ENCODE results near the gene TEX19. TPM values are rescaled to one million over a fixed set of nuclear protein-coding genes. Genes with fewer than 3 reads are reported as not detected.
A peak's percentile ranks its signal among the peaks of the same experiment; 100 is the strongest.
"Not testable (repeated sequence)": the region's sequence is repeated elsewhere in the genome, so short reads cannot be mapped to it uniquely, and the experiment has no call there.

The TEX19 gene
- total RNA-seq, 2 donors from 2014 or later = not detected

- H3K36me3 ChIP-seq = no peaks in the 10 kb centered on the region
- H3K9ac ChIP-seq (ENCODE audit: low read depth in 2 of 2, low read length in 2 of 2) = no peak overlapping the region
- no peaks in the 10 kb centered on the region for H3K4me1 ChIP-seq
- no peak for TF ChIP-seq CTCF (IDR thresholded peaks at IDR 0.05)
- H3K27ac ChIP-seq = no peak overlapping the region
- H3K9me3 ChIP-seq = no peaks in the 10 kb centered on the region
- H3K4me3 ChIP-seq = no peak overlapping the region
- intact Hi-C loops (cut with DNase I) = no loop called here
- no peaks in the 10 kb centered on the region for H3K27me3 ChIP-seq
- no peak for DNase-seq
Observed at GRCh38 chr17:82344175-82344907, 14.7 kb upstream of the TEX19 start.

- intact Hi-C loops (cut with DNase I) = no loop called here
- Histone ChIP-seq H3K4me3 (no peak overlapping the region), H3K9me3 (no peaks in the 10 kb centered on the region), H3K4me1 (no peaks in the 10 kb centered on the region), H3K36me3 (no peaks in the 10 kb centered on the region), H3K27ac (no peak overlapping the region), H3K27me3 (no peaks in the 10 kb centered on the region), H3K9ac (ENCODE audit: low read depth in 2 of 2, low read length in 2 of 2) (no peak overlapping the region)
- TF ChIP-seq CTCF (IDR thresholded peaks at IDR 0.05) = no peak
- no peak for DNase-seq
Observed at GRCh38 chr17:82345151-82345976, 13.7 kb upstream of the TEX19 start.

- Histone ChIP-seq H3K36me3 (no peaks in the 10 kb centered on the region), H3K9ac (ENCODE audit: low read depth in 2 of 2, low read length in 2 of 2) (no peak overlapping the region), H3K27ac (no peak overlapping the region), H3K4me3 (no peak overlapping the region), H3K9me3 (no peaks in the 10 kb centered on the region), H3K4me1 (no peaks in the 10 kb centered on the region), H3K27me3 (no peaks in the 10 kb centered on the region)
- no peak for TF ChIP-seq CTCF (IDR thresholded peaks at IDR 0.05)
- intact Hi-C loops (cut with DNase I) = no loop called here
- DNase-seq = peak; percentile 76
Observed at GRCh38 chr17:82346342-82347300, 12.4 kb upstream of the TEX19 start.

GRCh38 chr17:82347994-82348393 is 11.1 kb upstream of the TEX19 start:
- H3K9ac ChIP-seq (ENCODE audit: low read depth in 2 of 2, low read length in 2 of 2); H3K9me3 ChIP-seq; H3K27ac ChIP-seq; intact Hi-C loops (cut with DNase I); DNase-seq; H3K4me1 ChIP-seq; H3K4me3 ChIP-seq; H3K27me3 ChIP-seq; H3K36me3 ChIP-seq: not testable (repeated sequence)

GRCh38 chr17:82348434-82348833 is 10.6 kb upstream of the TEX19 start:
- intact Hi-C loops (cut with DNase I) = no loop called here
- Histone ChIP-seq H3K9me3 (no peaks in the 10 kb centered on the region), H3K27ac (no peak overlapping the region), H3K36me3 (no peaks in the 10 kb centered on the region), H3K4me3 (no peak overlapping the region), H3K9ac (ENCODE audit: low read depth in 2 of 2, low read length in 2 of 2) (no peak overlapping the region), H3K27me3 (no peaks in the 10 kb centered on the region), H3K4me1 (peaks cover 4% of the 10 kb centered on the region)
- no peak for TF ChIP-seq CTCF (IDR thresholded peaks at IDR 0.05)
- no peak for DNase-seq

All from colonic mucosa (tissue), 4 donors.